Measurements from ENCODE around the gene AANAT. TPM values are rescaled to one million over a fixed set of nuclear protein-coding genes. Genes with fewer than 3 reads are reported as not detected.

The AANAT gene
- total and polyA plus RNA-seq, 2 donors: 0.14 TPM; not detected in 1

- no peak overlapping the region for H3K27ac ChIP-seq (ENCODE audit: low read depth in 1 of 2, low read length in 1 of 2)
- no peaks in the 10 kb centered on the region for H3K4me1 ChIP-seq (ENCODE audit: control insufficient read depth in 2 of 2, insufficient read depth in 2 of 2, low read length in 2 of 2)
- no peaks in the 10 kb centered on the region for H3K27me3 ChIP-seq (ENCODE audit: control insufficient read depth in 2 of 2, insufficient read depth in 1 of 2, low read length in 1 of 2)
- no peaks in the 10 kb centered on the region for H3K9me3 ChIP-seq (ENCODE audit: control insufficient read depth in 2 of 2, insufficient read depth in 1 of 2, low read length in 1 of 2)
- DNase-seq (ENCODE audit: low read depth in 6 of 9, low spot score in 9 of 9): no peak
- no peak overlapping the region for H3K4me3 ChIP-seq (ENCODE audit: low read length in 2 of 2)
- over 99% methylated on average over 2 of the region's 2 CpGs for WGBS
- peaks cover 0 to 5% of the 10 kb centered on the region in 2 donors for H3K36me3 ChIP-seq (ENCODE audit: control insufficient read depth in 2 of 2, insufficient read depth in 2 of 2, low read length in 1 of 2)
These were observed 35.9 kb upstream of the AANAT start for GRCh38 chr17:76431509-76431908.

GRCh38 chr17:76432004-76432403 lies 35.4 kb upstream of the AANAT start:
- 97% methylated on average over 6 of the region's 6 CpGs for WGBS
- no peaks in the 10 kb centered on the region for H3K27me3 ChIP-seq (ENCODE audit: control insufficient read depth in 2 of 2, insufficient read depth in 1 of 2, low read length in 1 of 2)
- no peak for DNase-seq (ENCODE audit: low read depth in 6 of 9, low spot score in 9 of 9)
- no peak overlapping the region for H3K27ac ChIP-seq (ENCODE audit: low read depth in 1 of 2, low read length in 1 of 2)
- no peaks in the 10 kb centered on the region for H3K4me1 ChIP-seq (ENCODE audit: control insufficient read depth in 2 of 2, insufficient read depth in 2 of 2, low read length in 2 of 2)
- no peaks in the 10 kb centered on the region for H3K9me3 ChIP-seq (ENCODE audit: control insufficient read depth in 2 of 2, insufficient read depth in 1 of 2, low read length in 1 of 2)
- no peak overlapping the region for H3K4me3 ChIP-seq (ENCODE audit: low read length in 2 of 2)
- peaks cover 0 to 5% of the 10 kb centered on the region in 2 donors for H3K36me3 ChIP-seq (ENCODE audit: control insufficient read depth in 2 of 2, insufficient read depth in 2 of 2, low read length in 1 of 2)

GRCh38 chr17:76432712-76433336 lies 34.6 kb upstream of the AANAT start:
- H3K4me3 ChIP-seq (ENCODE audit: low read length in 2 of 2): no peak overlapping the region
- 96% methylated on average over 3 of the region's 3 CpGs for WGBS
- H3K36me3 ChIP-seq (ENCODE audit: control insufficient read depth in 2 of 2, insufficient read depth in 2 of 2, low read length in 1 of 2): peaks cover 0 to 5% of the 10 kb centered on the region in 2 donors
- DNase-seq (ENCODE audit: low read depth in 6 of 9, low spot score in 9 of 9): no peak
- no peak overlapping the region for H3K27ac ChIP-seq (ENCODE audit: low read depth in 1 of 2, low read length in 1 of 2)
- no peaks in the 10 kb centered on the region for H3K4me1 ChIP-seq (ENCODE audit: control insufficient read depth in 2 of 2, insufficient read depth in 2 of 2, low read length in 2 of 2)
- no peaks in the 10 kb centered on the region for H3K27me3 ChIP-seq (ENCODE audit: control insufficient read depth in 2 of 2, insufficient read depth in 1 of 2, low read length in 1 of 2)
- no peaks in the 10 kb centered on the region for H3K9me3 ChIP-seq (ENCODE audit: control insufficient read depth in 2 of 2, insufficient read depth in 1 of 2, low read length in 1 of 2)

GRCh38 chr17:76433693-76434092 lies 33.7 kb upstream of the AANAT start:
- H3K4me3 ChIP-seq (ENCODE audit: low read length in 2 of 2): no peak overlapping the region
- no peaks in the 10 kb centered on the region for H3K9me3 ChIP-seq (ENCODE audit: control insufficient read depth in 2 of 2, insufficient read depth in 1 of 2, low read length in 1 of 2)
- H3K36me3 ChIP-seq (ENCODE audit: control insufficient read depth in 2 of 2, insufficient read depth in 2 of 2, low read length in 1 of 2): peaks cover 0 to 5% of the 10 kb centered on the region in 2 donors
- 99% methylated on average over 9 of the region's 9 CpGs for WGBS
- no peaks in the 10 kb centered on the region for H3K4me1 ChIP-seq (ENCODE audit: control insufficient read depth in 2 of 2, insufficient read depth in 2 of 2, low read length in 2 of 2)
- DNase-seq (ENCODE audit: low read depth in 6 of 9, low spot score in 9 of 9): no peak
- no peaks in the 10 kb centered on the region for H3K27me3 ChIP-seq (ENCODE audit: control insufficient read depth in 2 of 2, insufficient read depth in 1 of 2, low read length in 1 of 2)
- H3K27ac ChIP-seq (ENCODE audit: low read depth in 1 of 2, low read length in 1 of 2): no peak overlapping the region

- H3K9me3 ChIP-seq (ENCODE audit: control insufficient read depth in 2 of 2, insufficient read depth in 1 of 2, low read length in 1 of 2): no peaks in the 10 kb centered on the region
- 97% methylated on average over 7 of the region's 7 CpGs for WGBS
- H3K27ac ChIP-seq (ENCODE audit: low read depth in 1 of 2, low read length in 1 of 2): no peak overlapping the region
- no peaks in the 10 kb centered on the region for H3K4me1 ChIP-seq (ENCODE audit: control insufficient read depth in 2 of 2, insufficient read depth in 2 of 2, low read length in 2 of 2)
- no peaks in the 10 kb centered on the region for H3K27me3 ChIP-seq (ENCODE audit: control insufficient read depth in 2 of 2, insufficient read depth in 1 of 2, low read length in 1 of 2)
- no peak overlapping the region for H3K4me3 ChIP-seq (ENCODE audit: low read length in 2 of 2)
- no peak for DNase-seq (ENCODE audit: low read depth in 6 of 9, low spot score in 9 of 9)
- peaks cover 0 to 5% of the 10 kb centered on the region in 2 donors for H3K36me3 ChIP-seq (ENCODE audit: control insufficient read depth in 2 of 2, insufficient read depth in 2 of 2, low read length in 1 of 2)
These were observed 32.5 kb upstream of the AANAT start for GRCh38 chr17:76434870-76435269.

GRCh38 chr17:76435751-76436150 lies 31.7 kb upstream of the AANAT start:
- H3K9me3 ChIP-seq (ENCODE audit: control insufficient read depth in 2 of 2, insufficient read depth in 1 of 2, low read length in 1 of 2): no peaks in the 10 kb centered on the region
- no peak overlapping the region for H3K4me3 ChIP-seq (ENCODE audit: low read length in 2 of 2)
- H3K36me3 ChIP-seq (ENCODE audit: control insufficient read depth in 2 of 2, insufficient read depth in 2 of 2, low read length in 1 of 2): peaks cover 0 to 5% of the 10 kb centered on the region in 2 donors
- no peak for DNase-seq (ENCODE audit: low read depth in 6 of 9, low spot score in 9 of 9)
- WGBS: 98% methylated on average over 11 of the region's 11 CpGs
- H3K27me3 ChIP-seq (ENCODE audit: control insufficient read depth in 2 of 2, insufficient read depth in 1 of 2, low read length in 1 of 2): no peaks in the 10 kb centered on the region
- H3K4me1 ChIP-seq (ENCODE audit: control insufficient read depth in 2 of 2, insufficient read depth in 2 of 2, low read length in 2 of 2): no peaks in the 10 kb centered on the region
- no peak overlapping the region for H3K27ac ChIP-seq (ENCODE audit: low read depth in 1 of 2, low read length in 1 of 2)

- Histone ChIP-seq H3K4me3 (ENCODE audit: low read length in 2 of 2) (no peak overlapping the region), H3K36me3 (ENCODE audit: control insufficient read depth in 2 of 2, insufficient read depth in 2 of 2, low read length in 1 of 2) (peaks cover 0 to 5% of the 10 kb centered on the region in 2 donors), H3K27ac (ENCODE audit: low read depth in 1 of 2, low read length in 1 of 2) (no peak overlapping the region), H3K4me1 (ENCODE audit: control insufficient read depth in 2 of 2, insufficient read depth in 2 of 2, low read length in 2 of 2) (peaks cover 0 to 6% of the 10 kb centered on the region in 2 donors), H3K9me3 (ENCODE audit: control insufficient read depth in 2 of 2, insufficient read depth in 1 of 2, low read length in 1 of 2) (no peaks in the 10 kb centered on the region), H3K27me3 (ENCODE audit: control insufficient read depth in 2 of 2, insufficient read depth in 1 of 2, low read length in 1 of 2) (no peaks in the 10 kb centered on the region)
- no peak for DNase-seq (ENCODE audit: low read depth in 6 of 9, low spot score in 9 of 9)
- 96% methylated on average over 13 of the region's 13 CpGs for WGBS
These were observed 29.7 kb upstream of the AANAT start for GRCh38 chr17:76437467-76438402.

- Histone ChIP-seq H3K4me1 (ENCODE audit: control insufficient read depth in 2 of 2, insufficient read depth in 2 of 2, low read length in 2 of 2) (peaks cover 0 to 6% of the 10 kb centered on the region in 2 donors), H3K9me3 (ENCODE audit: control insufficient read depth in 2 of 2, insufficient read depth in 1 of 2, low read length in 1 of 2) (no peaks in the 10 kb centered on the region), H3K27me3 (ENCODE audit: control insufficient read depth in 2 of 2, insufficient read depth in 1 of 2, low read length in 1 of 2) (no peaks in the 10 kb centered on the region), H3K27ac (ENCODE audit: low read depth in 1 of 2, low read length in 1 of 2) (no peak overlapping the region), H3K4me3 (ENCODE audit: low read length in 2 of 2) (no peak overlapping the region), H3K36me3 (ENCODE audit: control insufficient read depth in 2 of 2, insufficient read depth in 2 of 2, low read length in 1 of 2) (peaks cover 0 to 5% of the 10 kb centered on the region in 2 donors)
- WGBS: 98% methylated on average over 9 of the region's 9 CpGs
- no peak for DNase-seq (ENCODE audit: low read depth in 6 of 9, low spot score in 9 of 9)
These were observed 28.5 kb upstream of the AANAT start for GRCh38 chr17:76438906-76439305.

GRCh38 chr17:76439314-76439928 lies 28.0 kb upstream of the AANAT start:
- Histone ChIP-seq H3K36me3 (ENCODE audit: control insufficient read depth in 2 of 2, insufficient read depth in 2 of 2, low read length in 1 of 2) (peaks cover 0 to 1% of the 10 kb centered on the region in 2 donors), H3K27me3 (ENCODE audit: control insufficient read depth in 2 of 2, insufficient read depth in 1 of 2, low read length in 1 of 2) (no peaks in the 10 kb centered on the region), H3K4me1 (ENCODE audit: control insufficient read depth in 2 of 2, insufficient read depth in 2 of 2, low read length in 2 of 2) (peaks cover 0 to 6% of the 10 kb centered on the region in 2 donors), H3K27ac (ENCODE audit: low read depth in 1 of 2, low read length in 1 of 2) (no peak overlapping the region), H3K9me3 (ENCODE audit: control insufficient read depth in 2 of 2, insufficient read depth in 1 of 2, low read length in 1 of 2) (no peaks in the 10 kb centered on the region), H3K4me3 (ENCODE audit: low read length in 2 of 2) (no peak overlapping the region)
- 99% methylated on average over 6 of the region's 6 CpGs for WGBS
- DNase-seq (ENCODE audit: low read depth in 6 of 9, low spot score in 9 of 9): no peak
